HEK293 (cell line): ENCODE data around the gene SEC62.

Experiments used
- AEBP2 ChIP-seq: fragments of 450-650 bp; formaldehyde crosslinking; IDR thresholded peaks from 2 replicates; pipeline ENCODE4 v1.5.1; 2016; ENCODE audit warnings: missing biosample characterization, missing genetic modification characterization, borderline replicate concordance
- IKZF3 ChIP-seq: fragments of 450-650 bp; IDR thresholded peaks from 2 replicates; pipeline ENCODE4 v1.5.0; 2018; ENCODE audit warnings: missing biosample characterization, mild to moderate bottlenecking, missing genetic modification characterization, moderate library complexity
- KLF8 ChIP-seq: fragments of 450-650 bp; formaldehyde crosslinking; IDR thresholded peaks from 2 replicates; pipeline ENCODE4 v1.5.1; 2016; ENCODE audit warnings: missing biosample characterization, missing genetic modification characterization
- REPIN1 ChIP-seq: fragments of 450-650 bp; formaldehyde crosslinking; IDR thresholded peaks from 2 replicates; pipeline ENCODE4 v1.5.1; 2017; ENCODE audit warnings: missing biosample characterization, missing genetic modification characterization, low read depth
- SCRT1 ChIP-seq: fragments of 450-650 bp; formaldehyde crosslinking; IDR thresholded peaks from 2 replicates; pipeline ENCODE4 v1.5.1; 2016; ENCODE audit warnings: missing biosample characterization, missing genetic modification characterization, borderline replicate concordance
- SP2 ChIP-seq: fragments of 450-650 bp; formaldehyde crosslinking; IDR thresholded peaks from 2 replicates; pipeline ENCODE4 v1.5.1; 2016; ENCODE audit warnings: missing biosample characterization, missing genetic modification characterization
- ZBTB1 ChIP-seq: fragments of 450-650 bp; formaldehyde crosslinking; IDR thresholded peaks from 2 replicates; pipeline ENCODE4 v1.5.1; 2016; ENCODE audit warnings: missing biosample characterization, missing genetic modification characterization
- ZBTB11 ChIP-seq: fragments of 450-650 bp; formaldehyde crosslinking; conservative IDR thresholded peaks from 2 replicates; pipeline ENCODE4 v1.5.1; 2016; ENCODE audit warnings: low read depth, missing biosample characterization, missing genetic modification characterization
- ZBTB44 ChIP-seq: fragments of 450-650 bp; IDR thresholded peaks from 2 replicates; pipeline ENCODE4 v1.5.1; 2018; ENCODE audit warnings: missing biosample characterization, mild to moderate bottlenecking, missing genetic modification characterization
- ZBTB7A ChIP-seq: fragments of 450-650 bp; formaldehyde crosslinking; IDR thresholded peaks from 2 replicates; pipeline ENCODE4 v1.5.1; 2016; ENCODE audit warnings: low read depth, missing biosample characterization, missing genetic modification characterization
- ZFHX2 ChIP-seq: fragments of 450-650 bp; formaldehyde crosslinking; conservative IDR thresholded peaks from 2 replicates; pipeline ENCODE4 v1.5.1; 2016; ENCODE audit warnings: missing biosample characterization, missing genetic modification characterization
- ZNF112 ChIP-seq: fragments of 450-650 bp; formaldehyde crosslinking; IDR thresholded peaks from 2 replicates; pipeline ENCODE4 v1.5.0; 2017; ENCODE audit warnings: missing biosample characterization, missing genetic modification characterization
- ZNF140 ChIP-seq: fragments of 450-650 bp; formaldehyde crosslinking; IDR thresholded peaks from 2 replicates; pipeline ENCODE4 v1.5.1; 2016; ENCODE audit warnings: missing biosample characterization, missing genetic modification characterization
- ZNF148 ChIP-seq: fragments of 450-650 bp; formaldehyde crosslinking; IDR thresholded peaks from 2 replicates; pipeline ENCODE4 v1.5.0; 2017; ENCODE audit warnings: missing biosample characterization, missing genetic modification characterization, borderline replicate concordance
- ZNF23 ChIP-seq: fragments of 450-650 bp; formaldehyde crosslinking; IDR thresholded peaks from 2 replicates; pipeline ENCODE4 v1.5.1; 2016; ENCODE audit warnings: missing biosample characterization, missing genetic modification characterization, borderline replicate concordance
- ZNF24 ChIP-seq: fragments of 450-650 bp; formaldehyde crosslinking; IDR thresholded peaks from 2 replicates; pipeline ENCODE4 v1.5.1; 2016; ENCODE audit warnings: missing biosample characterization, missing genetic modification characterization
- ZNF248 ChIP-seq: fragments of 450-650 bp; formaldehyde crosslinking; IDR thresholded peaks from 2 replicates; pipeline ENCODE4 v1.5.1; 2017; ENCODE audit warnings: missing biosample characterization, missing genetic modification characterization
- ZNF266 ChIP-seq: fragments of 450-650 bp; formaldehyde crosslinking; IDR thresholded peaks from 2 replicates; pipeline ENCODE4 v1.5.1; 2016; ENCODE audit warnings: missing biosample characterization, missing genetic modification characterization, low read depth
- ZNF473 ChIP-seq: fragments of 450-650 bp; formaldehyde crosslinking; IDR thresholded peaks from 2 replicates; pipeline ENCODE4 v1.5.1; 2017; ENCODE audit warnings: missing biosample characterization, missing genetic modification characterization
- ZNF549 ChIP-seq: fragments of 450-650 bp; IDR thresholded peaks from 2 replicates; pipeline ENCODE4 v1.5.1; 2018; ENCODE audit warnings: missing biosample characterization, missing genetic modification characterization, mild to moderate bottlenecking, inconsistent platforms, moderate library complexity
- ZNF610 ChIP-seq: fragments of 450-650 bp; formaldehyde crosslinking; IDR thresholded peaks from 2 replicates; pipeline ENCODE4 v1.5.1; 2016; ENCODE audit warnings: missing biosample characterization, missing genetic modification characterization, borderline replicate concordance
- ZNF621 ChIP-seq: fragments of 450-650 bp; formaldehyde crosslinking; IDR thresholded peaks from 2 replicates; pipeline ENCODE4 v1.5.1; 2017; ENCODE audit warnings: missing biosample characterization, missing genetic modification characterization
- ZNF624 ChIP-seq: fragments of 450-650 bp; formaldehyde crosslinking; IDR thresholded peaks from 2 replicates; pipeline ENCODE4 v1.5.1; 2017; ENCODE audit warnings: missing biosample characterization, missing genetic modification characterization
- ZNF626 ChIP-seq: fragments of 450-650 bp; sonication (Bioruptor Pico); formaldehyde crosslinking; IDR thresholded peaks from 2 replicates; pipeline ENCODE4 v1.5.1; 2018; ENCODE audit warnings: missing biosample characterization, missing genetic modification characterization, inconsistent platforms
- ZNF776 ChIP-seq: fragments of 450-650 bp; formaldehyde crosslinking; IDR thresholded peaks from 2 replicates; pipeline ENCODE4 v1.5.0; 2017; ENCODE audit warnings: missing biosample characterization, missing genetic modification characterization, borderline replicate concordance
- TF ChIP-seq, protein P1 (sequence below): fragments of 450-650 bp; formaldehyde crosslinking; IDR thresholded peaks from 2 replicates; pipeline ENCODE4 v1.5.1; 2017; ENCODE audit warnings: missing biosample characterization, missing genetic modification characterization
- TF ChIP-seq, protein P2 (sequence below): fragments of 450-650 bp; formaldehyde crosslinking; IDR thresholded peaks from 2 replicates; pipeline ENCODE4 v1.5.1; 2017; ENCODE audit warnings: missing biosample characterization, missing genetic modification characterization

The SEC62 gene

GRCh38 chr3:169966428-169966950 lies at the start of gene SEC62 (continued):
- no peak for TF ChIP-seq ZNF140 (tag by site-specific recombination)
- TF ChIP-seq, protein P1, sequence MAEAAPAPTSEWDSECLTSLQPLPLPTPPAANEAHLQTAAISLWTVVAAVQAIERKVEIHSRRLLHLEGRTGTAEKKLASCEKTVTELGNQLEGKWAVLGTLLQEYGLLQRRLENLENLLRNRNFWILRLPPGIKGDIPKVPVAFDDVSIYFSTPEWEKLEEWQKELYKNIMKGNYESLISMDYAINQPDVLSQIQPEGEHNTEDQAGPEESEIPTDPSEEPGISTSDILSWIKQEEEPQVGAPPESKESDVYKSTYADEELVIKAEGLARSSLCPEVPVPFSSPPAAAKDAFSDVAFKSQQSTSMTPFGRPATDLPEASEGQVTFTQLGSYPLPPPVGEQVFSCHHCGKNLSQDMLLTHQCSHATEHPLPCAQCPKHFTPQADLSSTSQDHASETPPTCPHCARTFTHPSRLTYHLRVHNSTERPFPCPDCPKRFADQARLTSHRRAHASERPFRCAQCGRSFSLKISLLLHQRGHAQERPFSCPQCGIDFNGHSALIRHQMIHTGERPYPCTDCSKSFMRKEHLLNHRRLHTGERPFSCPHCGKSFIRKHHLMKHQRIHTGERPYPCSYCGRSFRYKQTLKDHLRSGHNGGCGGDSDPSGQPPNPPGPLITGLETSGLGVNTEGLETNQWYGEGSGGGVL (tag by site-specific recombination), result peak; percentile 64
- peak; percentile 70; the same call in 1 of the 2 replicates for TF ChIP-seq ZNF610 (tag by site-specific recombination)
- TF ChIP-seq ZFHX2 (tag by site-specific recombination), result peak; percentile 83
- TF ChIP-seq IKZF3 (tag by site-specific recombination), result peak; percentile 95
- no peak for TF ChIP-seq ZNF549
- TF ChIP-seq SP2, result peak; percentile 53
- no peak for TF ChIP-seq ZNF24 (tag by site-specific recombination)
- no peak for TF ChIP-seq ZNF776 (tag by site-specific recombination)
- no peak for TF ChIP-seq ZBTB1 (tag by site-specific recombination)
- TF ChIP-seq ZNF248 (tag by site-specific recombination), result no peak
- TF ChIP-seq ZNF626 (tag by site-specific recombination), result no peak
- no peak; the same call in 1 of the 2 replicates for TF ChIP-seq SCRT1
- TF ChIP-seq, protein P2, sequence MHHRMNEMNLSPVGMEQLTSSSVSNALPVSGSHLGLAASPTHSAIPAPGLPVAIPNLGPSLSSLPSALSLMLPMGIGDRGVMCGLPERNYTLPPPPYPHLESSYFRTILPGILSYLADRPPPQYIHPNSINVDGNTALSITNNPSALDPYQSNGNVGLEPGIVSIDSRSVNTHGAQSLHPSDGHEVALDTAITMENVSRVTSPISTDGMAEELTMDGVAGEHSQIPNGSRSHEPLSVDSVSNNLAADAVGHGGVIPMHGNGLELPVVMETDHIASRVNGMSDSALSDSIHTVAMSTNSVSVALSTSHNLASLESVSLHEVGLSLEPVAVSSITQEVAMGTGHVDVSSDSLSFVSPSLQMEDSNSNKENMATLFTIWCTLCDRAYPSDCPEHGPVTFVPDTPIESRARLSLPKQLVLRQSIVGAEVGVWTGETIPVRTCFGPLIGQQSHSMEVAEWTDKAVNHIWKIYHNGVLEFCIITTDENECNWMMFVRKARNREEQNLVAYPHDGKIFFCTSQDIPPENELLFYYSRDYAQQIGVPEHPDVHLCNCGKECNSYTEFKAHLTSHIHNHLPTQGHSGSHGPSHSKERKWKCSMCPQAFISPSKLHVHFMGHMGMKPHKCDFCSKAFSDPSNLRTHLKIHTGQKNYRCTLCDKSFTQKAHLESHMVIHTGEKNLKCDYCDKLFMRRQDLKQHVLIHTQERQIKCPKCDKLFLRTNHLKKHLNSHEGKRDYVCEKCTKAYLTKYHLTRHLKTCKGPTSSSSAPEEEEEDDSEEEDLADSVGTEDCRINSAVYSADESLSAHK (tag by site-specific recombination), result no peak
- no peak for TF ChIP-seq ZNF23 (tag by site-specific recombination)
- TF ChIP-seq ZNF148, result no peak
- TF ChIP-seq KLF8 (tag by site-specific recombination), result peak; percentile 86
- no peak for TF ChIP-seq REPIN1 (tag by site-specific recombination)
- no peak for TF ChIP-seq AEBP2 (tag by site-specific recombination)
- no peak for TF ChIP-seq ZNF473 (tag by site-specific recombination)
- no peak for TF ChIP-seq ZNF624
- no peak for TF ChIP-seq ZNF621
- TF ChIP-seq ZBTB11 (tag by site-specific recombination), result no peak; the same call in 1 of the 2 replicates
- TF ChIP-seq ZBTB44 (tag by site-specific recombination), result no peak
- TF ChIP-seq ZNF112, result no peak
- peak; percentile 39; the same call in 1 of the 2 replicates for TF ChIP-seq ZBTB7A
- TF ChIP-seq ZNF266 (tag by site-specific recombination), result no peak
